B cell (primary cell): ENCODE results near the gene TMEM80. TPM values are rescaled to one million over a fixed set of nuclear protein-coding genes. Genes with fewer than 3 reads are reported as not detected.

Source experiments
- ATAC-seq: fragments of 200-7000 bp; cut with Tn5 transposase; one replicate; pipeline ENCODE4 v1.10.0; 2021; ENCODE audit warnings: low read depth, mild to moderate bottlenecking, moderate number of reproducible peaks, moderate library complexity
- CTCF ChIA-PET: fragments of 350-600 bp; sonication (Branson Sonifier 250); formaldehyde crosslinking; loops from one replicate; lab custom pipeline; 2021; ENCODE audit warnings: antibody characterized with exemption, inconsistent platforms; lab: Charles Lee
- POLR2A ChIA-PET: fragments of 350-600 bp; sonication (Branson Sonifier 250); formaldehyde crosslinking; loops from one replicate; lab custom pipeline; 2021; ENCODE audit warnings: antibody characterized with exemption; lab: Charles Lee
- DNase-seq: peaks from one replicate; pipeline ENCODE4 v3.0.0; 2013
- H2AFZ ChIP-seq: 2 replicates; pipeline ENCODE4 v1.6.1; 2012; ENCODE audit warnings: mild to moderate bottlenecking, low read depth, low read length; ENCODE audit not compliant: insufficient read depth, poor library complexity, severe bottlenecking
- H3K27ac ChIP-seq, 2 donors: 1 replicate in 1 of 2; 2 replicates in 1 of 2; pipeline ENCODE4 v1.5.1; 2012 to 2013; ENCODE audit warnings: low read length in 2 of 2, mild to moderate bottlenecking in 2 of 2, moderate library complexity in 1 of 2
- H3K27me3 ChIP-seq, 4 experiments: fragments of 200-600 bp in 1 of 4; sonication (generic) in 1 of 4; replicated peaks in 1 of 4; 1 replicate in 2 of 4; 2 replicates in 2 of 4; pipeline versions ENCODE4 v1.6.1 to v1.7.0; 2013 to 2016; ENCODE audit warnings: low read length in 3 of 4, mild to moderate bottlenecking in 2 of 4, mixed read lengths in 1 of 4, moderate library complexity in 1 of 4; ENCODE audit not compliant: insufficient read depth in 4 of 4, control insufficient read depth in 3 of 4; ENCODE audit errors: control extremely low read depth in 1 of 4
- H3K36me3 ChIP-seq, 2 experiments: replicated peaks in 1 of 2; 1 replicate in 1 of 2; 2 replicates in 1 of 2; pipeline versions ENCODE4 v1.6.1 to v1.7.1; 2013; ENCODE audit warnings: low read length in 1 of 2; ENCODE audit not compliant: insufficient read depth in 2 of 2, control insufficient read depth in 1 of 2; ENCODE audit errors: control extremely low read depth in 1 of 2, extremely low read depth in 1 of 2
- H3K4me1 ChIP-seq, 2 donors: fragments of 200-600 bp in 1 of 2; sonication (generic) in 1 of 2; 1 replicate in 1 of 2; 2 replicates in 1 of 2; pipeline versions ENCODE4 v1.5.1 to v1.6.1; 2013 to 2017; ENCODE audit warnings: low read length in 2 of 2; ENCODE audit not compliant: control insufficient read depth in 2 of 2, insufficient read depth in 2 of 2
- H3K4me2 ChIP-seq: replicated peaks from 2 replicates; pipeline ENCODE3; 2012; ENCODE audit warnings: mild to moderate bottlenecking, low read depth, low read length; ENCODE audit not compliant: poor library complexity, severe bottlenecking
- H3K4me3 ChIP-seq, 5 experiments: fragments of 200-600 bp in 1 of 5; sonication (generic) in 1 of 5; 1 replicate in 3 of 5; 2 replicates in 2 of 5; pipeline versions ENCODE4 v1.5.1 to v1.7.0; 2011 to 2016; ENCODE audit warnings: low read length in 4 of 5, mild to moderate bottlenecking in 4 of 5, low read depth in 2 of 5, control low read depth in 1 of 5, moderate library complexity in 1 of 5; ENCODE audit not compliant: insufficient read depth in 1 of 5; ENCODE audit errors: control extremely low read depth in 1 of 5, extremely low read depth in 1 of 5
- H3K79me2 ChIP-seq: fragments of 200-600 bp; sonication (generic); one replicate; pipeline ENCODE4 v1.6.0; 2016; ENCODE audit warnings: low read length; ENCODE audit not compliant: control insufficient read depth, insufficient read depth
- H3K9ac ChIP-seq: fragments of 200-600 bp; sonication (generic); 2 replicates; pipeline ENCODE4 v1.6.1; 2017; ENCODE audit warnings: mild to moderate bottlenecking, low read length, moderate library complexity
- H3K9me3 ChIP-seq, 3 donors: one replicate each; pipeline versions ENCODE4 v1.6.1 to v1.7.1; 2013; ENCODE audit warnings: low read length in 2 of 3; ENCODE audit not compliant: control insufficient read depth in 2 of 3, insufficient read depth in 1 of 3; ENCODE audit errors: control extremely low read depth in 1 of 3
- H4K20me1 ChIP-seq: 2 replicates; pipeline ENCODE4 v1.6.0; 2012; ENCODE audit warnings: mild to moderate bottlenecking, low read length; ENCODE audit not compliant: insufficient read depth, control insufficient read depth, poor library complexity, severe bottlenecking
- H3K27ac Mint-ChIP-seq: one replicate; pipeline ENCODE4 v1.8.0; 2021; ENCODE audit warnings: mixed read lengths
- H3K27me3 Mint-ChIP-seq: one replicate; pipeline ENCODE4 v1.8.0; 2021; ENCODE audit warnings: mixed read lengths
- H3K4me1 Mint-ChIP-seq: one replicate; pipeline ENCODE4 v1.8.0; 2021; ENCODE audit warnings: mixed read lengths
- H3K4me3 Mint-ChIP-seq: one replicate; pipeline ENCODE4 v1.8.0; 2021; ENCODE audit warnings: mixed read lengths
- H3K9me3 Mint-ChIP-seq: one replicate; pipeline ENCODE4 v1.8.0; 2022; ENCODE audit warnings: mixed read lengths; ENCODE audit not compliant: insufficient read depth
- CTCF ChIP-seq: fragments of 200-600 bp; IDR thresholded peaks from one replicate; pipeline ENCODE4 v1.8.0; 2022; ENCODE audit warnings: antibody characterized with exemption, mild to moderate bottlenecking
- EZH2 ChIP-seq: IDR thresholded peaks from 2 replicates; pipeline ENCODE4 v1.6.1; 2012; ENCODE audit warnings: borderline replicate concordance, low read depth, mild to moderate bottlenecking, moderate library complexity, low read length; ENCODE audit not compliant: insufficient read depth, poor library complexity, severe bottlenecking
- WGBS: methylation state at CpG from one replicate; pipeline ENCODE4 v1.1.5; 2013; ENCODE audit warnings: missing lambda C conversion rate; ENCODE audit not compliant: insufficient coverage; 5-methylcytosine and 5-hydroxymethylcytosine counted together
- intact Hi-C: fragments of 100-400 bp; cut with micrococcal nuclease; formaldehyde crosslinking; loops from one replicate; pipeline ENCODE4 v1.10.0; 2022
- polyA plus RNA-seq: library from polyadenylated mRNA; depleted of rRNA; stranded (reverse); fragments of >200 nt; gene quantifications from 2 replicates; pipeline ENCODE4 v1.2.3, GENCODE V29; 2012
- total RNA-seq, 2 donors: library from RNA; stranded (reverse); fragments of 120-200 nt in 1 of 2; gene quantifications; 1 replicate in 1 of 2; 2 replicates in 1 of 2; pipeline versions ENCODE4 v1.2.3 to v1.2.4, GENCODE V29; 2013 to 2022

TMEM80 gene
- total and polyA plus RNA-seq, 2 donors (not counting 1 experiment from before 2014, with no cell fraction given) = 72.5 to 84.1 TPM

- intact Hi-C loops = loop anchor here (5.0 to 10.0 kb wide), 2 partner anchors 71 to 112 kb away; partner anchors contain the start of genes IRF7 and SLC25A22
- Mint-ChIP-seq H3K27me3 (peaks cover 5% of the 10 kb centered on the region), H3K9me3 (no peaks in the 10 kb centered on the region), H3K4me1 (peaks cover 21% of the 10 kb centered on the region), H3K4me3 (peak overlapping the region; percentile 74), H3K27ac (peak overlapping the region; percentile 41)
- Histone ChIP-seq H3K4me1 (peaks cover 22 to 43% of the 10 kb centered on the region in 2 donors), H3K27ac (no peak overlapping the region), H3K9ac (peak overlapping the region; percentile 57), H3K27me3 (peaks cover 0 to 33% (median 0%) of the 10 kb centered on the region in 4 experiments), H3K36me3 (no peaks in the 10 kb centered on the region), H2AFZ (peak overlapping the region; percentile 83), H3K9me3 (no peaks in the 10 kb centered on the region), H4K20me1 (peaks cover 9% of the 10 kb centered on the region), H3K4me2 (peak overlapping the region; percentile 94), H3K79me2 (no peaks in the 10 kb centered on the region), H3K4me3 (peak overlapping the region in 4 of 5 experiments; percentile 17 to 53 (median 42))
- ChIA-PET POLR2A (interaction anchor here (0.6 to 8.2 kb wide), 4 partner anchors 31 to 312 kb away, joined by 3 to 105 read pairs (median 4); partner anchors contain the start of genes DEAF1, HRAS, SIGIRR and TMEM80), CTCF (interaction anchor here (0.7 to 8.2 kb wide), 25 partner anchors 11 to 476 kb away, joined by 3 to 104 read pairs (median 4); partner anchors contain the start of genes DEAF1, GATD1, IRF7 and LMNTD2)
- WGBS = 11% methylated on average over 51 of the region's 61 CpGs
- TF ChIP-seq EZH2 (no peak), CTCF (no peak)
- peak; percentile 13 for ATAC-seq
- DNase-seq = peak; percentile 66
Measured at GRCh38 chr11:726278-727220, 30.9 kb downstream of the TMEM80 start.
